Stimulated activated CD8-positive, alpha-beta memory T cell treated with anti-CD3 and anti-CD28 coated beads, Interleukin-2, amount 100 ng/mL, for 48 hours (primary cell): ENCODE measurements around the gene PIEZO2.

Experiments used
- DNase-seq, 2 donors: peaks; one replicate each; pipeline ENCODE4 v3.0.0-alpha.2; 2020; ENCODE audit warnings: low read depth in 2 of 2

Gene PIEZO2

GRCh38 chr18:11112286-11112685, 37.1 kb downstream of the PIEZO2 start:
- no peak for DNase-seq

DNA sequence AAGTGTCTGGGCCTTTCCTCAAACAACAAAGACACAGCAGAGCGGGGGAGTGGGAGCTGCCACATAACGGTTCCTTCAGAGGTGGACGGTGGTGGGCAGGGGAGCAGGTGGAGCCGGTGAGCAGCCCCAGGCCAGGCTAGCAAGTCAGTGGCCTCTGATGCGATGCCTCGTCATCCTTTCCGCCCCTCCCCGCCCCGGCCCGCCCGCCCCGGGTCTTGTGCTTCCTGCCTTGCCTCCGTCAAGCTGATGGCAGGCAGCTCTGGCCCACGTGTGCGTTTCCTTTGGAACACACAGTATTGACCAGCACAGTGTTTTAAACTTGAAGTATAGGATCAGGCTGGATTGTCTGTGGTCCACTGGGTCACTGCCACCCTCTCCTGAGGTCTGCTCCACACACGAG, 38.9 kb downstream of the PIEZO2 start:
- DNase-seq, result no peak

DNA sequence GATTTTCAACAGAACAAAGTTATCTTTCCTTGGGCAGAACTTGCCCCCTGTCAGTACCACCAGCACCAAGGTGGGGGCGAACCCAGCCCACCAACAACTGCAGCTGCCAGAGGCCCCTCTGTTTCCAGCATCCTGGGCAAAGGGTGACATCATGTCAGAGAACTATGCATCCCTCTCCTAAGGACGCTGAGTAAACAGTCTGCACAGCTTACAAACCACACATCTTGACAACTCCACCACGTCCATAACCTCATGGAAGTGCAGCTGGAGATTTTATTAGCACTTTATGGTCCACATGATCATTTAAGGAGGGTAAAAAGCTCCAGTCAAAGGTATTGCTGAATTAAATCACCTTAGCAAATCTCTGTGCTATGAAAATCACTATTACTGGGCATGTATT, 40.4 kb downstream of the PIEZO2 start:
- no peak for DNase-seq

DNA sequence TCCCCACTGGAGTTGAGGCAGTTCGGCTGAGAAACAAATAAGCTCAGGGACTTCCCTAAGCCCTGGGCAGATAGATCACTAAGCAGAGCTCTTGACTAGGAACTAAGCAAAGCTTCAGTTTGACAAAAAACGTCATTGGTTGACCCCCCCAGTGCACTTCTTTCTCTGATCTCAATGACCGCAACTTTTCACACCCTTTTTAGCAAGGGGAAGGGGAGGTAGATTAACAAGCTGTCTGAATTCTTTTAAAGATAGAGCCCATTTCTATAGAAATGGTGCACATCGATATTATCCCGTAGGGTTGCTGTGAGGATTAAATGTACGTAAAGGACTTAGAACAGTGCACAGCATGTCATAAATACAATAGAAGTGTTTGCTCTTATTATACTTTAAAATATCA, 42.5 kb downstream of the PIEZO2 start:
- DNase-seq, result no peak

- DNase-seq, result no peak
These were observed 43.9 kb downstream of the PIEZO2 start for GRCh38 chr18:11105463-11105862.

- DNase-seq, result no peak
These were observed 45.1 kb downstream of the PIEZO2 start for GRCh38 chr18:11104307-11104706.

DNA sequence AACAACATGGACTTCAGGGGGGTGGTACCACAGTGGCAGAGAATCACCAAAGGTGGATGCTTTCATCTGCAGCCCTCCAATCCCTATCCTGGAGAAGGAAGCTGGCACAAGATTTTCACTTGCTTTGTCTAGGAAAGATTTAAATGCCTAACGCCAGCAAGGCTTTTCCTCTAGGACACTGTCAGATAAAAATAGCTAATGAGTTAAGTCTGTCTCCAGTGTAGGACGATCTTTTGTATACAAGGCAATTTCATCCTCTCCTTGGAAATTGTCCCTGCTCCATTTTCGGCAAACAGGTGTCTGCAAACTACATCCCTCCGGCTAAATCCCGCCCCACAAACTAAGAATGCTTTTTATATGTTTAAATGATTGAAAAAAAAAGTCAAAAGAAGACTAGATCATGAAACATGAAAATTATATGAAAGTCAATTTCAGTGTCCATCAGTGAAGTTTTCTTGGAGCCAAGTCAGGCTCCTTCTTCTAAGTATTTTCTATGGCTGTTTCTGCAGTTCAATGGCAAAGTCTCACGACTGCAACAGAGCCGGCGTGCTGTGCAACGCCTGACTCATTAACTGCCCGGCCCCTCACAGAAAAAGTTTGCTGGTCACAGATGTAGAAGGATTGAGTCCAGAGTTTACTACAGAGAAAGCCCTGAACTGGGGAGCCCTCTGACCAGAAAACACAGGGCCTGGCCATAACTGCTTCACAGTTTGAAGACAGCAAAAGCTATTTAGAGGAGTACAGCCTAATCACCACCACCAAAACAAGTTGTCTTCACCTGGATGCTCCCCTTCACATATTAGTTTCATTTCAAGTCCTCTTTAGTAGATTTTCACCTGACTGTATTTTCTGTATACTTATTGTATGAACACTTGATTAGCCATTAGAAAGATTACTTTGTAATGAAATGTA, 52.3 kb downstream of the PIEZO2 start:
- no peak for DNase-seq

GRCh38 chr18:11096411-11096810, 53.0 kb downstream of the PIEZO2 start:
- no peak for DNase-seq

GRCh38 chr18:11095674-11096293, 53.6 kb downstream of the PIEZO2 start:
- DNase-seq, result no peak

- no peak for DNase-seq
These were observed 54.2 kb downstream of the PIEZO2 start for GRCh38 chr18:11095211-11095610.

DNA sequence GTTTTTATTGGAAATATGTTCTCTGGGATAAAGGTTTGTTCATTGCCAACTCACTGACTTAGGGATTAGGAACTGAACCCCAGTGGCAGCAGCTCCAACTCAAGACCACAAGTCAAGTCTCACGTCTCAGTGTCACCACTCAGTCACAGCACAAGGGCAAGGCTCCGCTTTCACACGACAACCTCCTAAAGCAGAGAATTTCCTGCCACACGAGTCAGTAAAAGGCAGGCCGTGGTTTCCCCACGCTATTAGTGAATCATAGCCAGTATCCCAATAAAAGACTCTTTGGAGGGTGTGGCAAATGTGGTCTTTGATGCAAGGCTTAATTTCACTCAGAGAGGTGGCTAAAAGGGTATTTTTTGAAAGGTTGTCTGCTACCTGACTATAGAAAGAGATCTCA, 57.6 kb downstream of the PIEZO2 start:
- no peak for DNase-seq

- DNase-seq, result no peak
These were observed 59.2 kb downstream of the PIEZO2 start for GRCh38 chr18:11089931-11090715.

DNA sequence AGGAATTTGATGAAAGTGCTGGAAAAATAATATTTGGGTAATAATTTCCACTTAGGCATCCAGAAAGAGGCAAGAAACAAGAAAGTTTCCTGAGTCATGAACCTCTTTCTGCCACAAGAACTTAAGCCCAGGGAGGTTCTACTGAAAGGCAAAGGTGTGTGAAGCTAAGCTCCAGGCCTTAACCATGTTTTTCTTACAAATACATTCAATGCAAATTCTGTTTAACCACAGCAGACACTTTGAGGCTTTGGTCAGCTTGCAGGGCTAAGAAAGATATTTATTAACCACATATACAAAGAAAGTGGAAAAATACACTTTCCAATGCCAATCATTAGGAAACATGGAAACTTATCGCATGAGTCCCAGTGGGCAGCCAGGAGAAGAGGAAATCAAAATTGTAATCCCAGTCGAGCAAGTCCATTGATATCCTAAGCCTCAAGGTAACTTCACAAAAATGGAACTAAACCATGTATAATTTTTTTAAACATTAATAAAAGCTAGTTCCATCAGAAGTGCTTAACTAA, 68.3 kb downstream of the PIEZO2 start:
- no peak for DNase-seq

GRCh38 chr18:11078491-11078890, 70.9 kb downstream of the PIEZO2 start:
- no peak for DNase-seq

DNA sequence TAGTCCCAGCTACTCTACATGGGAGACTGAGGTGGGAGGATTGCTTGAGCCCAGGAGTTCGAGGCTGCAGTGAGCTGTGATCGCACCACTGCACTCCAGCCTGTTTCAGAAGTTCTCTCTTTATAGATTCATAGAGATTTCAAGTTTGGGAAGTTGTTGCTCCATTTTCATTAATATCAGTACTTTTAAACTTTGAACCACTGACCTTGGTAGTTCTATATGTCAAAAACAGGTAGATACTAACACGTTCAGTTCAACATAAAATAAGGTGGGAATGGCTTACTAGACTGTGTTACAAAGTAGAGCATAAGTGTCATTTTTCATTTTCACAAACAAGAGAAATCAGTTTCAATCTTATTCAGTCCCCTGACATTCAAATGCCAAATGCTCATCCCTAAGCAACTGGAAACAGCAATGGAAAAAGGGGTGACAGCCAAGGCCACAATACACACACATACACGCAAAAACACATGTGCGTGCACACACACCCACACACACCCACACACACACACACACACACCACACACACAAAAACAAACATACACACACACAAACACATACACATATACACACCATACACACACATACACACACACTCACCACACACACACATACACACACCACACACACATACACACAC, 71.7 kb downstream of the PIEZO2 start:
- DNase-seq, result no peak

DNA sequence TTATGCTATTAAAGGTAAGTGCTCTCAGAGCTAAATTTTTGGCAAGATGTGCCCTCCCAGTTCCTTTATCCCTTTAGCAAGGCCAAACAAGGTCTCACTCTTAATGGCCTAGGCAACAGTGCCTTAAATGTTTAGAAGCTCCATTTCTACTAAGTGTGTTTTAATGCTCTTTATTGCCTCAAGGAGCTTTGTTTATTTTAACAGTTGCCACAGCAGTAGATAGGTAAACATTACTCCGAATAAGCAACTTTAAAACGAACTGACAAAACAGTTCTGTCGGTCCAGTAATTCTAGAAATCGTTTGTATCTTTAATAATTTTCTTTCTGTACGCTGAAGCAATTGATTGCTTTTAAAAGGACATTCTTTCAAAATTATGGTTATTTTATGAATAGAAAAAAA, 74.5 kb downstream of the PIEZO2 start:
- DNase-seq, result no peak

DNA sequence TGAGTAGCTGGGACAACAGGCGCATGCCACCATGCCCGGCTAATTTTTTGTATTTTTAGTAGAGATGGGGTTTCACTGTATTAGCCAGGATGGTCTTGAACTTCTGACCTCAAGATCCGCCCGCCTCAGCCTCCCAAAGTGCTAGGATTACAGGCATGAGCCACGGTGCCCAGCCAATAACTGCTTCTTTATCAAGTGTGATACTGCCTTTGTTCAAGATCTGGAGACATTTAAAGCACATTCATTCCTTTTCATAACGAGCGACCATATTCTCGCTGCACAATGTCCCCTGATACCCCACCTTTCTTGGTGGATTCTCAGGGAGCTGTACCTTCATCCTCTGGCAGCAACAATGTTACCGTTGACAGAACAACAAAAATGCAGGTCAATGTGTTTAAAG, 75.4 kb downstream of the PIEZO2 start:
- no peak for DNase-seq

DNA sequence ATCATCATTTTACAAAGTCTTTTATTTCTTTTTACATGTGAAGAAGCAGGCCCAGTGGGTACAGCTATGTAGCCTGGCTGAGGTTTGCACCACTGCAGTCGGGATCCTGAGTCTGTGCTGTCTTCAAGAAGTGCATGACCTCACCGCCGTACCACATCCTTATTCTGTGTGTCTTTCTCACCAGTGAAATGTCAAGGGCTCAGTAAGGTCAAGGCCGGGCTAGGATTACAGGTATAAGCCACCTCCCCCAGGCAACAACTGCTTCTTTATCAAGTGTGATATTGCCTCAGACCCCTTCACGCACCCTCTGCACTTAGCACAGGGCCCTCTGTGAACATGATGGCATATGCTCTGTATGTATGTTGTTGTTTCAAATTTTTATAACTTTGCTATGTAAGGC, 76.7 kb downstream of the PIEZO2 start:
- no peak for DNase-seq

GRCh38 chr18:11071300-11071699, 78.1 kb downstream of the PIEZO2 start:
- DNase-seq, result no peak

DNA sequence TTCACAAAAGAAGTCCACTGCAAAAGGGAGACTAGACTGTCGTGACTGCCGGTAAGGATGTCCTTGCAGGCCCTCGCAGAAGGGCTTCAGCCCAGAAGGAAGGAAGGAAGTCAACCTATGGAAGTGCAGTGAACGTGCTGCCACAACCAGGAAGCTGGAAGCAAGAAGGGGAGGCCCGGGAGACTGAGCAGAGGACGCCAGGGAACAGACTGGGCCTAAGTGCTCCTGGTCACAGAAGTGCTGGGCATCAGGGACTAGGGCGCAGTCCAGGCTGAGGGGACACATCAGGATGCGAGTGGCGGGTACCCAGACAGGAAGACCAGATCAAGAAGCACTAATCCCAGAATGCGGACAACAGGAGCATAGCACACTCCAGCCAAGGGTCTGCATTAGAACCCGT, 78.8 kb downstream of the PIEZO2 start:
- no peak for DNase-seq

GRCh38 chr18:11066038-11066437, 83.3 kb downstream of the PIEZO2 start:
- DNase-seq, result no peak
